ENCODE results near the gene AGPAT3. TPM values are rescaled to one million over a fixed set of nuclear protein-coding genes. Genes with fewer than 3 reads are reported as not detected.

AGPAT3 gene
- total RNA-seq, 1 experiment from 2014 or later = 13.0 TPM

- H3K4me1 Mint-ChIP-seq = no peaks in the 10 kb centered on the region
- WGBS (ENCODE audit: extremely low coverage, insufficient read length, low lambda C conversion rate) = no CpG with 5 or more reads among the region's 19 CpGs
- no peak overlapping the region for H4K5ac ChIP-seq (ENCODE audit: insufficient read length, low read depth, low read length)
- no peak overlapping the region for H3K9ac ChIP-seq (ENCODE audit: extremely low read depth, insufficient read length, low read length)
- H2BK12ac ChIP-seq (ENCODE audit: insufficient read length, low read depth, low read length) = no peak overlapping the region
- H2BK20ac ChIP-seq (ENCODE audit: low read depth, low read length, poor library complexity, severe bottlenecking) = no peak overlapping the region
- no peaks in the 10 kb centered on the region for H4K20me1 ChIP-seq (ENCODE audit: control insufficient read depth, insufficient read depth, insufficient read length)
- H3K27ac ChIP-seq (ENCODE audit: insufficient read length, low read depth, low read length) = no peak overlapping the region
- H3K9me3 Mint-ChIP-seq = peaks cover 9 to 10% of the 10 kb centered on the region in 2 experiments; a peak in 4 of 5 replicates
- H3K4me2 ChIP-seq (ENCODE audit: insufficient read depth, insufficient read length, low read length) = no peak overlapping the region
- no peaks in the 10 kb centered on the region for H3K79me1 ChIP-seq (ENCODE audit: insufficient read depth, low read depth, low read length, poor library complexity, severe bottlenecking)
- no peak overlapping the region for H3K4ac ChIP-seq (ENCODE audit: low read depth, low read length)
- H2BK15ac ChIP-seq (ENCODE audit: low read depth, low read length) = no peak overlapping the region
- H2BK5ac ChIP-seq (ENCODE audit: insufficient read length, low read length) = no peak overlapping the region
- no peak overlapping the region for H2AFZ ChIP-seq (ENCODE audit: low read length)
- H3K23ac ChIP-seq (ENCODE audit: insufficient read length, low read depth, low read length) = no peak overlapping the region
- H3K23me2 ChIP-seq (ENCODE audit: insufficient read length, low read depth, low read length, poor library complexity, severe bottlenecking) = no peaks in the 10 kb centered on the region
- no peak overlapping the region for H4K8ac ChIP-seq (replicated peaks; ENCODE audit: insufficient read length, low read depth, low read length)
- no peak overlapping the region for H3T11ph ChIP-seq (ENCODE audit: low read length)
- no peak overlapping the region for H2AK5ac ChIP-seq (ENCODE audit: insufficient read length, low read length)
- H3K4me3 Mint-ChIP-seq = no peak overlapping the region
- H3K27me3 ChIP-seq (ENCODE audit: insufficient read depth, low read length) = no peaks in the 10 kb centered on the region
- H3K56ac ChIP-seq (ENCODE audit: insufficient read length, low read depth, low read length) = no peak overlapping the region
- no peaks in the 10 kb centered on the region for H3K4me1 ChIP-seq (ENCODE audit: insufficient read depth, low read length)
- H3K14ac ChIP-seq (ENCODE audit: insufficient read depth, low read length) = no peak overlapping the region
- H3K36me3 Mint-ChIP-seq (ENCODE audit: insufficient read depth in 1 of 3, low read depth in 3 of 3) = no peaks in the 10 kb centered on the region; a peak in 1 of 7 replicates
- DNase-seq = no peak
- no peak overlapping the region for H4K91ac ChIP-seq (ENCODE audit: insufficient read length, low read depth, low read length)
- H3K9me3 ChIP-seq (ENCODE audit: control insufficient read depth, low read depth, low read length) = no peaks in the 10 kb centered on the region
- no peaks in the 10 kb centered on the region for H3K79me2 ChIP-seq (ENCODE audit: insufficient read depth, low read length)
- TF ChIP-seq CTCF (conservative IDR thresholded peaks at IDR 0.05) = no peak
- H2BK120ac ChIP-seq (ENCODE audit: low read depth, low read length, poor library complexity, severe bottlenecking) = no peak overlapping the region
- no peak overlapping the region for H3K18ac ChIP-seq (ENCODE audit: insufficient read length, low read depth, low read length)
- no peak overlapping the region for H3K27ac Mint-ChIP-seq
- H3K27me3 Mint-ChIP-seq (ENCODE audit: low read depth) = no peaks in the 10 kb centered on the region
Observed at GRCh38 chr21:43950481-43950880, 85.5 kb downstream of the AGPAT3 start.
